DND-41 (cell line): Measurements from ENCODE around the gene RHOT1.

Experiments used
- CTCF ChIP-seq: IDR thresholded peaks from 2 replicates; pipeline ENCODE4 v1.5.1; 2012; ENCODE audit warnings: borderline replicate concordance, low read length, moderate library complexity, mild to moderate bottlenecking; ENCODE audit not compliant: poor library complexity, severe bottlenecking; ENCODE audit errors: extremely low read depth
- EZH2 ChIP-seq: IDR thresholded peaks from 3 replicates; pipeline ENCODE4 v1.6.1; 2012; ENCODE audit warnings: borderline replicate concordance, low read depth, mild to moderate bottlenecking, moderate library complexity, low read length, inconsistent platforms; ENCODE audit not compliant: severe bottlenecking

DNA sequence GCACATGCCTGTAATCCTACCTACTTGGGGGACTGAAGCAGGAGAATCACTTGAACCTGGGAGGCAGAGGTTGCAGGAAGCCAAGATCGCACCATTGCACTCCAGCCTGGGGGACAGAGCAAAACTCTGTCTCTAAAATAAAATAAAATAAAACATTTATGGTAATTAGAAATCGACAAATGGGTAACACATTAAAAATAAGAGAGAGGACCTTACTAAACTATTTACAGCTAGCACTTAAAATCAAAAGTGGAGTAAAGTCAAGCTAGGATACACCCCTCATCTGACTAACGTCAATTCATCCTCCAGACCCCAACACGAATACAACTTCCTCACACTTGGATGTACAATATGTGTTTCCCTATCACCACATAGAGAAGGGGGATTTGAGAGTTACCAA, 27.8 kb upstream of the RHOT1 start:
- no peak for TF ChIP-seq EZH2
- TF ChIP-seq CTCF = no peak
